PC-3 (cell line): ENCODE measurements around the gene RPS5.
A peak's percentile ranks its signal among the peaks of the same experiment; 100 is the strongest.

Experiments used
- EZH2 ChIP-seq: fragments of 300-600 bp; sonication (generic); IDR thresholded peaks from one replicate; pipeline ENCODE4 v1.6.1; 2017; ENCODE audit warnings: antibody characterized with exemption, mild to moderate bottlenecking, low read length; ENCODE audit not compliant: unreplicated experiment
- EZH2phosphoT487 ChIP-seq: fragments of 300-600 bp; sonication (generic); IDR thresholded peaks from 2 replicates; pipeline ENCODE4 v1.6.1; 2018; ENCODE audit warnings: mild to moderate bottlenecking, antibody characterized with exemption, low read length, borderline replicate concordance
- TF ChIP-seq, protein P1 (sequence below): fragments of 300-600 bp; sonication (generic); conservative IDR thresholded peaks from 2 replicates; pipeline ENCODE4 v1.5.1; 2017; ENCODE audit warnings: antibody characterized with exemption, low read depth, mild to moderate bottlenecking, low read length

DNA sequence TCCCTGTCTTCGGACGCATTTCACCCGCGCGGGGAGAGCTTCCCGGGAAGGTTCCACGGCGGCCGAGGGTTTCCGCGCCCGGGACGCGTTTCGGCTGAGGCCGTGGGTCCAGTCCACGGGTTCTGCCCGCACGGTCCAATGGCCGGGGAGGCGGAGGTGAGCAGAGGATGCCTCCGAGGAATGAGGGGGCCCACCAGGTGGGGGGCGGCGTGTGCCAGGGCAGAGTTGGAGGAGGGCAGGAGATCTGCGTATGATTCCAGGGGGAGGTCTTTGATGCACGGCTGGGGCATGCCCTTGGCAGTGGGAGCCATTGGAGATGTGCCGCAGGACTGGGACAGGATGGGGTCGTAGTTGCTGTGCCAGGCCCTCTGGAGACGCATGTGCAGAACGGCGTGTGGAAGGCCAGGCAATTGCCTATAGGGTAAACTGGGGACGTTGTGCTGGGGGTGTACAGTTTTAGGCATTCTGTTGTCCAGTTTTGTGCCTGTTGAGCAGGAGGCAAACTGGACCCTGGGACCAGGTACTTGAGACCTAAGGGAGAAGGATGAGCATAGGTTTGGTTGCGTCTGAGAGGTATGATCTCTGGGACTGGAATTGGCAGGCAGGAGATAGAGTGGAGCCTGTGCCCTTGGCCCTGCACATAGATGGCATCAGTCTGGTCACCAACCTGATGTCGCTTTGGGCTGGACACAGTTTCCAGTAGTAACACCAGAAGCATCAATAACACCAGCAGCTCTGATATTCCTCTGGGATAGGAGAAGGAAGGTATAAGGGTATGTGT, 22.1 kb downstream of the RPS5 start:
- TF ChIP-seq EZH2, result no peak
- TF ChIP-seq EZH2phosphoT487, result no peak
- TF ChIP-seq, protein P1, sequence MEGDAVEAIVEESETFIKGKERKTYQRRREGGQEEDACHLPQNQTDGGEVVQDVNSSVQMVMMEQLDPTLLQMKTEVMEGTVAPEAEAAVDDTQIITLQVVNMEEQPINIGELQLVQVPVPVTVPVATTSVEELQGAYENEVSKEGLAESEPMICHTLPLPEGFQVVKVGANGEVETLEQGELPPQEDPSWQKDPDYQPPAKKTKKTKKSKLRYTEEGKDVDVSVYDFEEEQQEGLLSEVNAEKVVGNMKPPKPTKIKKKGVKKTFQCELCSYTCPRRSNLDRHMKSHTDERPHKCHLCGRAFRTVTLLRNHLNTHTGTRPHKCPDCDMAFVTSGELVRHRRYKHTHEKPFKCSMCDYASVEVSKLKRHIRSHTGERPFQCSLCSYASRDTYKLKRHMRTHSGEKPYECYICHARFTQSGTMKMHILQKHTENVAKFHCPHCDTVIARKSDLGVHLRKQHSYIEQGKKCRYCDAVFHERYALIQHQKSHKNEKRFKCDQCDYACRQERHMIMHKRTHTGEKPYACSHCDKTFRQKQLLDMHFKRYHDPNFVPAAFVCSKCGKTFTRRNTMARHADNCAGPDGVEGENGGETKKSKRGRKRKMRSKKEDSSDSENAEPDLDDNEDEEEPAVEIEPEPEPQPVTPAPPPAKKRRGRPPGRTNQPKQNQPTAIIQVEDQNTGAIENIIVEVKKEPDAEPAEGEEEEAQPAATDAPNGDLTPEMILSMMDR, result 0 out of 2 replicates have a peak, but pooled peaks have one; percentile 18
